Keratinocyte (primary cell): ENCODE results near the gene FNDC3B. TPM values are rescaled to one million over a fixed set of nuclear protein-coding genes. Genes with fewer than 3 reads are reported as not detected.

Experiments
- DNase-seq: peaks from one replicate; pipeline ENCODE4 v3.0.0-alpha.2; 2011; ENCODE audit warnings: low read depth, missing footprints, low spot score
- FAIRE-seq: peaks from 2 replicates; lab custom pipeline; 2011; peaks lifted over from hg19 to GRCh38; lab: Jason Lieb, UNC
- H2AFZ ChIP-seq: 2 replicates; pipeline ENCODE4 v1.6.0; 2012; ENCODE audit warnings: low read length, control low read depth, inconsistent platforms; ENCODE audit not compliant: control insufficient read depth
- H3K27ac ChIP-seq: 2 replicates; pipeline ENCODE4 v1.5.1; 2011; ENCODE audit warnings: low read length; ENCODE audit not compliant: control insufficient read depth, insufficient read depth
- H3K27me3 ChIP-seq: 3 replicates; pipeline ENCODE4 v1.6.0; 2011; ENCODE audit warnings: low read length; ENCODE audit not compliant: control insufficient read depth, insufficient read depth; ENCODE audit errors: extremely low read depth
- H3K36me3 ChIP-seq, 2 experiments: 2 replicates in 1 of 2; 3 replicates in 1 of 2; pipeline ENCODE4 v1.5.1; 2011; ENCODE audit warnings: low read length in 2 of 2, mild to moderate bottlenecking in 1 of 2; ENCODE audit not compliant: control insufficient read depth in 2 of 2, insufficient read depth in 2 of 2; ENCODE audit errors: extremely low read depth in 1 of 2
- H3K4me1 ChIP-seq: 3 replicates; pipeline ENCODE4 v1.5.1; 2011; ENCODE audit warnings: low read length; ENCODE audit not compliant: control insufficient read depth, insufficient read depth; ENCODE audit errors: extremely low read depth
- H3K4me2 ChIP-seq: 3 replicates; pipeline ENCODE4 v1.6.0; 2011; ENCODE audit warnings: low read depth, low read length; ENCODE audit not compliant: control insufficient read depth, insufficient read depth; ENCODE audit errors: extremely low read depth
- H3K4me3 ChIP-seq, 3 experiments: fragments of 200-600 bp in 1 of 3; sonication (generic) in 1 of 3; 2 replicates in 2 of 3; 3 replicates in 1 of 3; pipeline ENCODE4 v1.5.1; 2011 to 2016; ENCODE audit warnings: low read length in 3 of 3, mild to moderate bottlenecking in 3 of 3, control low read depth in 2 of 3, inconsistent platforms in 1 of 3, low read depth in 1 of 3, mixed read lengths in 1 of 3, mixed run types in 1 of 3, moderate library complexity in 1 of 3; ENCODE audit not compliant: control insufficient read depth in 2 of 3, insufficient read depth in 2 of 3; ENCODE audit errors: extremely low read depth in 1 of 3
- H3K79me2 ChIP-seq: 2 replicates; pipeline ENCODE4 v1.6.0; 2012; ENCODE audit warnings: low read length; ENCODE audit not compliant: control insufficient read depth, insufficient read depth
- H3K9ac ChIP-seq: 3 replicates; pipeline ENCODE4 v1.6.0; 2011; ENCODE audit warnings: low read length; ENCODE audit not compliant: control insufficient read depth, insufficient read depth; ENCODE audit errors: extremely low read depth
- H3K9me1 ChIP-seq: 3 replicates; pipeline ENCODE4 v1.6.0; 2011; ENCODE audit warnings: low read length; ENCODE audit not compliant: control insufficient read depth, insufficient read depth; ENCODE audit errors: extremely low read depth
- H3K9me3 ChIP-seq: 2 replicates; pipeline ENCODE4 v1.5.1; 2012; ENCODE audit warnings: low read depth, low read length; ENCODE audit not compliant: control insufficient read depth
- H4K20me1 ChIP-seq: 3 replicates; pipeline ENCODE4 v1.6.0; 2011; ENCODE audit warnings: low read length; ENCODE audit not compliant: control insufficient read depth, insufficient read depth; ENCODE audit errors: extremely low read depth
- CTCF ChIP-seq, 3 experiments: IDR thresholded peaks in 1 of 3; conservative IDR thresholded peaks in 1 of 3; optimal IDR thresholded peaks in 1 of 3; 2 replicates in 2 of 3; 3 replicates in 1 of 3; pipeline versions ENCODE3 to v1.5.1; 2011; ENCODE audit warnings: low read length in 3 of 3, mild to moderate bottlenecking in 3 of 3, moderate library complexity in 2 of 3, control low read depth in 1 of 3, inconsistent platforms in 1 of 3; ENCODE audit not compliant: insufficient read depth in 2 of 3; ENCODE audit errors: extremely low read depth in 1 of 3
- EZH2 ChIP-seq: IDR thresholded peaks from one replicate; pipeline ENCODE4 v1.6.1; 2012; ENCODE audit warnings: inconsistent platforms, mild to moderate bottlenecking, low read length, moderate library complexity
- dilution Hi-C: fragments of 300-500 bp; cut with MboI; formaldehyde crosslinking; loops from one replicate; pipeline ENCODE4 v1.7.0; 2020; ENCODE audit warnings: low sequenced_read_pairs; ENCODE audit not compliant: extremely low pct_ligation_motif_present
- polyA plus RNA-seq, 5 experiments: library from polyadenylated mRNA; depleted of rRNA in 3 of 5; stranded (reverse) in 3 of 5; stranded (forward) in 1 of 5; unstranded in 1 of 5; fragments of >200 nt; gene quantifications; 1 replicate in 1 of 5; 2 replicates in 3 of 5; 3 replicates in 1 of 5; pipeline versions ENCODE4 v1.2.1 to v1.2.3, GENCODE V29; 2011 to 2012; ENCODE audit warnings: missing spikeins in 2 of 5, low read depth in 1 of 5, low replicate concordance in 1 of 5

Gene FNDC3B
- polyA plus RNA-seq, 1 donor (not counting 4 experiments of a cell fraction or from before 2014, with no cell fraction given): 31.4 TPM

GRCh38 chr3:172072543-172072942 lies 33.2 kb downstream of the FNDC3B start:
- TF ChIP-seq CTCF (optimal IDR thresholded peaks at IDR 0.05 in 1 of 3, IDR thresholded peaks at IDR 0.05 in 1 of 3, conservative IDR thresholded peaks at IDR 0.05 in 1 of 3; ENCODE audit: extremely low read depth in 1 of 3, insufficient read depth in 2 of 3, low read length in 3 of 3) (no peak), EZH2 (no peak)
- H3K9me3 ChIP-seq: no peaks in the 10 kb centered on the region
- no peak overlapping the region for H3K9ac ChIP-seq
- peaks cover 3 to 4% of the 10 kb centered on the region in 2 experiments for H3K36me3 ChIP-seq
- DNase-seq (no peak), FAIRE-seq (no peak)
- H3K27ac ChIP-seq: no peak overlapping the region
- no peak overlapping the region for H2AFZ ChIP-seq
- no peak overlapping the region for H3K4me2 ChIP-seq
- H3K79me2 ChIP-seq: peaks cover 95% of the 10 kb centered on the region
- no peak overlapping the region for H3K4me3 ChIP-seq
- no peaks in the 10 kb centered on the region for H3K4me1 ChIP-seq
- dilution Hi-C loops: no loop called here
- peaks cover 8% of the 10 kb centered on the region for H4K20me1 ChIP-seq
- no peaks in the 10 kb centered on the region for H3K9me1 ChIP-seq
- no peaks in the 10 kb centered on the region for H3K27me3 ChIP-seq

GRCh38 chr3:172073262-172073915 lies 34.0 kb downstream of the FNDC3B start:
- Histone ChIP-seq H3K9me3 (no peaks in the 10 kb centered on the region), H3K9me1 (no peaks in the 10 kb centered on the region), H3K79me2 (peaks cover 94% of the 10 kb centered on the region), H3K4me2 (no peak overlapping the region), H3K4me3 (no peak overlapping the region), H3K27ac (no peak overlapping the region), H2AFZ (no peak overlapping the region), H3K4me1 (no peaks in the 10 kb centered on the region), H3K9ac (no peak overlapping the region), H3K27me3 (no peaks in the 10 kb centered on the region), H3K36me3 (peaks cover 3 to 4% of the 10 kb centered on the region in 2 experiments), H4K20me1 (peaks cover 4% of the 10 kb centered on the region)
- no peak for TF ChIP-seq EZH2
- TF ChIP-seq CTCF (optimal IDR thresholded peaks at IDR 0.05 in 1 of 3, IDR thresholded peaks at IDR 0.05 in 1 of 3, conservative IDR thresholded peaks at IDR 0.05 in 1 of 3; ENCODE audit: extremely low read depth in 1 of 3, insufficient read depth in 2 of 3, low read length in 3 of 3): no peak
- DNase-seq (no peak), FAIRE-seq (no peak)
- dilution Hi-C loops: no loop called here
